ENCODE results near the gene PTX4. TPM values are rescaled to one million over a fixed set of nuclear protein-coding genes. Genes with fewer than 3 reads are reported as not detected.
"Not testable (repeated sequence)": the region's sequence is repeated elsewhere in the genome, so short reads cannot be mapped to it uniquely, and the experiment has no call there.

The PTX4 gene
- total RNA-seq, 1 experiment from 2014 or later: not detected

- Histone ChIP-seq H3K79me1 (ENCODE audit: insufficient read depth, low read depth, low read length, poor library complexity, severe bottlenecking) (no peaks in the 10 kb centered on the region), H4K91ac (ENCODE audit: insufficient read length, low read depth, low read length) (no peak overlapping the region), H3K14ac (ENCODE audit: insufficient read depth, low read length) (no peak overlapping the region), H2BK12ac (ENCODE audit: insufficient read length, low read depth, low read length) (no peak overlapping the region), H3K23me2 (ENCODE audit: insufficient read length, low read depth, low read length, poor library complexity, severe bottlenecking) (no peaks in the 10 kb centered on the region), H3K9me3 (ENCODE audit: control insufficient read depth, low read depth, low read length) (no peaks in the 10 kb centered on the region), H2BK20ac (ENCODE audit: low read depth, low read length, poor library complexity, severe bottlenecking) (no peak overlapping the region), H3K4ac (ENCODE audit: low read depth, low read length) (no peak overlapping the region), H2BK15ac (ENCODE audit: low read depth, low read length) (no peak overlapping the region), H2BK120ac (ENCODE audit: low read depth, low read length, poor library complexity, severe bottlenecking) (no peak overlapping the region), H3K18ac (ENCODE audit: insufficient read length, low read depth, low read length) (no peak overlapping the region), H2AFZ (ENCODE audit: low read length) (no peak overlapping the region), H3T11ph (ENCODE audit: low read length) (no peak overlapping the region), H3K79me2 (ENCODE audit: insufficient read depth, low read length) (no peaks in the 10 kb centered on the region), H2BK5ac (ENCODE audit: insufficient read length, low read length) (no peak overlapping the region), H3K56ac (ENCODE audit: insufficient read length, low read depth, low read length) (no peak overlapping the region), H4K8ac (replicated peaks; ENCODE audit: insufficient read length, low read depth, low read length) (no peak overlapping the region), H3K4me1 (ENCODE audit: insufficient read depth, low read length) (no peaks in the 10 kb centered on the region), H4K5ac (ENCODE audit: insufficient read length, low read depth, low read length) (no peak overlapping the region), H3K27ac (ENCODE audit: insufficient read length, low read depth, low read length) (no peak overlapping the region), H3K23ac (ENCODE audit: insufficient read length, low read depth, low read length) (no peak overlapping the region), H3K27me3 (ENCODE audit: insufficient read depth, low read length) (no peaks in the 10 kb centered on the region), H4K20me1 (ENCODE audit: control insufficient read depth, insufficient read depth, insufficient read length) (no peaks in the 10 kb centered on the region), H3K9ac (ENCODE audit: extremely low read depth, insufficient read length, low read length) (no peak overlapping the region), H2AK5ac (ENCODE audit: insufficient read length, low read length) (no peak overlapping the region), H3K4me2 (ENCODE audit: insufficient read depth, insufficient read length, low read length) (no peak overlapping the region)
- no peaks in the 10 kb centered on the region for H3K36me3 Mint-ChIP-seq (ENCODE audit: insufficient read depth in 1 of 3, low read depth in 3 of 3)
- no peak for DNase-seq
- no peaks in the 10 kb centered on the region for H3K9me3 Mint-ChIP-seq
- no peaks in the 10 kb centered on the region for H3K4me1 Mint-ChIP-seq
- no peaks in the 10 kb centered on the region for H3K27me3 Mint-ChIP-seq (ENCODE audit: low read depth)
- no CpG with 5 or more reads among the region's 22 CpGs for WGBS (ENCODE audit: extremely low coverage, insufficient read length, low lambda C conversion rate)
- TF ChIP-seq CTCF (conservative IDR thresholded peaks at IDR 0.05): no peak
- H3K4me3 Mint-ChIP-seq: no peak overlapping the region
- no peak overlapping the region for H3K27ac Mint-ChIP-seq
Measured at GRCh38 chr16:1441391-1441829, 47.3 kb downstream of the PTX4 start.

GRCh38 chr16:1439699-1440074, 49.1 kb downstream of the PTX4 start:
- no CpG with 5 or more reads among the region's 4 CpGs for WGBS (ENCODE audit: extremely low coverage, insufficient read length, low lambda C conversion rate)
- H4K8ac ChIP-seq (replicated peaks; ENCODE audit: insufficient read length, low read depth, low read length); DNase-seq; H3K14ac ChIP-seq (ENCODE audit: insufficient read depth, low read length); H3K27ac ChIP-seq (ENCODE audit: insufficient read length, low read depth, low read length); H2BK20ac ChIP-seq (ENCODE audit: low read depth, low read length, poor library complexity, severe bottlenecking); H2BK120ac ChIP-seq (ENCODE audit: low read depth, low read length, poor library complexity, severe bottlenecking); H3K36me3 Mint-ChIP-seq (ENCODE audit: insufficient read depth in 1 of 3, low read depth in 3 of 3); H3K79me1 ChIP-seq (ENCODE audit: insufficient read depth, low read depth, low read length, poor library complexity, severe bottlenecking); H3K23me2 ChIP-seq (ENCODE audit: insufficient read length, low read depth, low read length, poor library complexity, severe bottlenecking); H2AK5ac ChIP-seq (ENCODE audit: insufficient read length, low read length); H3T11ph ChIP-seq (ENCODE audit: low read length); H3K4me1 Mint-ChIP-seq; H2AFZ ChIP-seq (ENCODE audit: low read length); H3K9ac ChIP-seq (ENCODE audit: extremely low read depth, insufficient read length, low read length); H3K23ac ChIP-seq (ENCODE audit: insufficient read length, low read depth, low read length); H4K91ac ChIP-seq (ENCODE audit: insufficient read length, low read depth, low read length); H3K27ac Mint-ChIP-seq; H3K4me2 ChIP-seq (ENCODE audit: insufficient read depth, insufficient read length, low read length); H3K27me3 ChIP-seq (ENCODE audit: insufficient read depth, low read length); H3K18ac ChIP-seq (ENCODE audit: insufficient read length, low read depth, low read length); H3K4me1 ChIP-seq (ENCODE audit: insufficient read depth, low read length); H2BK5ac ChIP-seq (ENCODE audit: insufficient read length, low read length); H3K56ac ChIP-seq (ENCODE audit: insufficient read length, low read depth, low read length); H3K27me3 Mint-ChIP-seq (ENCODE audit: low read depth); H3K79me2 ChIP-seq (ENCODE audit: insufficient read depth, low read length); H2BK12ac ChIP-seq (ENCODE audit: insufficient read length, low read depth, low read length); H4K5ac ChIP-seq (ENCODE audit: insufficient read length, low read depth, low read length); H3K9me3 Mint-ChIP-seq; H2BK15ac ChIP-seq (ENCODE audit: low read depth, low read length); H3K4ac ChIP-seq (ENCODE audit: low read depth, low read length); H3K9me3 ChIP-seq (ENCODE audit: control insufficient read depth, low read depth, low read length); H3K4me3 Mint-ChIP-seq; H4K20me1 ChIP-seq (ENCODE audit: control insufficient read depth, insufficient read depth, insufficient read length): not testable (repeated sequence)

Measured in H9 (cell line).